PC-3 (cell line): ENCODE data around the gene EPB41.

Source experiments
- EZH2 ChIP-seq: fragments of 300-600 bp; sonication (generic); IDR thresholded peaks from one replicate; pipeline ENCODE4 v1.6.1; 2017; ENCODE audit warnings: antibody characterized with exemption, mild to moderate bottlenecking, low read length; ENCODE audit not compliant: unreplicated experiment
- TF ChIP-seq, protein P1 (sequence below): fragments of 300-600 bp; sonication (generic); conservative IDR thresholded peaks from 2 replicates; pipeline ENCODE4 v1.5.1; 2017; ENCODE audit warnings: antibody characterized with exemption, low read depth, mild to moderate bottlenecking, low read length

DNA sequence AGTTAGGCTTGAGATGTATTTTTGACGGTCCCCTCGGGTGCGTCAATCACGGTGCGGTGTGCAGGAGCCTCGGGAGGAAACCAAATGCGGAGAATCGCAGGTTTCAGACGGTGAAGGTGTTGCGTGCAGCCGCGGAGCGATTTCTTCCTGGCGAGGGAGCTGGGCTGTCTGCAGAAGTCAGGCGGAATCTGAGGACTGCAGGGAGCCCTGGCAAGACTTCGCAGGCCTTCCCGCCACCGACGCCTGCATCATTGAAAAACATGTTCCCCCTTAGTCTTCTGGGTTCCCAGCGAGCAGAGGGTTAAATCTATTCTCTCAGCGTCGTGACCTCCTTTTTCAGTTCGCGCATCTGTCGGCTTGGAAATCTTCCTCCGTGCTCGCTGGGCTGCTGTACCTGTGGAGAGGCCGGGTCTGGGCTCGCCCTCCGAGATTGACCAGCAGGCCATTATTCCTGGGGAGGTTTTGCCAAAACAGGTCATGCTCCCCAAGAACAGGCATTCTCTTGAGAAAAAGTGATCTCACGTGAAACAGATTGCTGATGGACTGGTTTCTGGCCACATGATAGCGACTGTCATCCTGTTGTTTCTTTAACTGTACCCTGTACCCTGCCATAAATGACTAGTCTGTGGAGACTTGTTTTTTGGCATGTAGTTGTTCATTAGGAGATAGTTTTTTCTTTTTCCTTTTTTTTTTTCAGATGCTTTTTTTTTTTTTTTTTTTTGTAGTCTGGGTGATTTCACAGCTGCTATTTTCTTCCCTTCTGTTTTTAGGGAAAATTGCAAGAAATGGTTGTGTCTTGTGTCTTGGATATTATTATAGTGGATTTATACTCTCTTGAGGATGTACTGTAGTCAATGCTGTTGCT lies 894 bp downstream of the EPB41 start:
- TF ChIP-seq EZH2 = no peak
- TF ChIP-seq, protein P1, sequence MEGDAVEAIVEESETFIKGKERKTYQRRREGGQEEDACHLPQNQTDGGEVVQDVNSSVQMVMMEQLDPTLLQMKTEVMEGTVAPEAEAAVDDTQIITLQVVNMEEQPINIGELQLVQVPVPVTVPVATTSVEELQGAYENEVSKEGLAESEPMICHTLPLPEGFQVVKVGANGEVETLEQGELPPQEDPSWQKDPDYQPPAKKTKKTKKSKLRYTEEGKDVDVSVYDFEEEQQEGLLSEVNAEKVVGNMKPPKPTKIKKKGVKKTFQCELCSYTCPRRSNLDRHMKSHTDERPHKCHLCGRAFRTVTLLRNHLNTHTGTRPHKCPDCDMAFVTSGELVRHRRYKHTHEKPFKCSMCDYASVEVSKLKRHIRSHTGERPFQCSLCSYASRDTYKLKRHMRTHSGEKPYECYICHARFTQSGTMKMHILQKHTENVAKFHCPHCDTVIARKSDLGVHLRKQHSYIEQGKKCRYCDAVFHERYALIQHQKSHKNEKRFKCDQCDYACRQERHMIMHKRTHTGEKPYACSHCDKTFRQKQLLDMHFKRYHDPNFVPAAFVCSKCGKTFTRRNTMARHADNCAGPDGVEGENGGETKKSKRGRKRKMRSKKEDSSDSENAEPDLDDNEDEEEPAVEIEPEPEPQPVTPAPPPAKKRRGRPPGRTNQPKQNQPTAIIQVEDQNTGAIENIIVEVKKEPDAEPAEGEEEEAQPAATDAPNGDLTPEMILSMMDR = no peak
